CD4-positive, alpha-beta T cell treated with Interleukin-4 for 4 hours (primary cell): Measurements from ENCODE around the gene PPP4R1.

Experiments used
- DNase-seq: peaks from one replicate; pipeline ENCODE4 v3.0.0-alpha.2; 2020

Gene PPP4R1

GRCh38 chr18:9539283-9539682 is 75.1 kb downstream of the PPP4R1 start:
- DNase-seq, result no peak

DNA sequence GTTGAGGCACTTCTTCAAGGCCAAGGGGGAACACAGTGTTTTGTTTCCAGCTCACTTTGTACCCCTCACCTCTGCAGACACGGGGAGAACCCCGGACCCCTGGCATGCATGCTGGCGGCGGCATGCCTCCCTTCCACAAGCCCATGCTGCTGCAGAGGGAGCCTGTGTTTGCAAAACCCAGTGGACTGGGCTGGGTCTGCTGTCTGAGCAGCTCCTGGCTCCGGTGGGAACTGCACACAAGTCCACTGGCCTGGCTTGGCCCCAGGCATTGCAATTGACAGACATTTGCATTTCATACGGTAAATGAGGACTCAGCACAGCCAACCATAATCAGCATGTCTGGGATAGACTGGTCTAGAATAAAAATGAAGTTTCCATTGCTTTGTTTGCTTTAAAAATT is 76.7 kb downstream of the PPP4R1 start:
- DNase-seq, result no peak

- no peak for DNase-seq
Measured at GRCh38 chr18:9536354-9537152, 77.8 kb downstream of the PPP4R1 start.

DNA sequence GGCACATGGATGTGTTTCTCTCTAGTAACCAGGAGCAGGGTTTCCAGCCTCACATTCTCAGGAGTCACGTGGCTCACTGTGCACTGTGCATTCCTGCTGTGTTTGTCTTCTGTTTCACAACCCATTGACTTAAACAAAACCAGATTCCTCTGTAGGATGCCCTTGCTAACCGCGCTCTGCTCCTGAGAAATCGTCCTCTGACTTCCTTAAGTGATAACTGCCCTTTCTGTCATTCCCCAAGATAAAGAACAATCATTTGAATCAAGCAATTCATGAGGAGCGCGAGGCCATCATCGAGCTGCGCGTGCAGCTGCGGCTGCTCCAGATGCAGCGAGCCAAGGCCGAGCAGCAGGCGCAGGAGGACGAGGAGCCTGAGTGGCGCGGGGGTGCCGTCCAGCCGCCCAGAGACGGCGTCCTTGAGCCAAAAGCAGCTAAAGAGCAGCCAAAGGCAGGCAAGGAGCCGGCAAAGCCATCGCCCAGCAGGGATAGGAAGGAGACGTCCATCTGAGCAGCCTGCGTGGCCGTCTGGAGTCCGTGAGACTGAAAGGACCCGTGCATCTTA is 78.8 kb downstream of the PPP4R1 start:
- no peak for DNase-seq

DNA sequence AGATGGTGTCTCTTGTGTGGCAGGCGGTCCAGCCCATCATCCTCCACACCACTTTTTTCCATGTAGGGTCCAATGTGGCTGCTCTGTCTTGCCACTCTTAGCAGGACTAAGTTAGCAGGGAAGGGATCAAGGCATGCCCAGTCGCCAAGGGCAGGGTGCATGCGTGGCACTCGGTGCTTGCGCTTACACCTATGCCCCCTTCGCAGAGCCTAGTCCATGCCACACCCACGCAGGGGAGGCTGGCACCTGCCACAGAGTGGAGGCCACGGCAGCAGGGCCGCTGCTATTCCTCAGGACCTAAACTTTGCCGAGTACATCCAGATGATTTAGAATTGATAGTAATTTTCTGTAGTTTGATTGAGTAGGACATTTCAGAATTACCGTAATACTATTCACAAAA is 79.5 kb downstream of the PPP4R1 start:
- DNase-seq, result no peak

DNA sequence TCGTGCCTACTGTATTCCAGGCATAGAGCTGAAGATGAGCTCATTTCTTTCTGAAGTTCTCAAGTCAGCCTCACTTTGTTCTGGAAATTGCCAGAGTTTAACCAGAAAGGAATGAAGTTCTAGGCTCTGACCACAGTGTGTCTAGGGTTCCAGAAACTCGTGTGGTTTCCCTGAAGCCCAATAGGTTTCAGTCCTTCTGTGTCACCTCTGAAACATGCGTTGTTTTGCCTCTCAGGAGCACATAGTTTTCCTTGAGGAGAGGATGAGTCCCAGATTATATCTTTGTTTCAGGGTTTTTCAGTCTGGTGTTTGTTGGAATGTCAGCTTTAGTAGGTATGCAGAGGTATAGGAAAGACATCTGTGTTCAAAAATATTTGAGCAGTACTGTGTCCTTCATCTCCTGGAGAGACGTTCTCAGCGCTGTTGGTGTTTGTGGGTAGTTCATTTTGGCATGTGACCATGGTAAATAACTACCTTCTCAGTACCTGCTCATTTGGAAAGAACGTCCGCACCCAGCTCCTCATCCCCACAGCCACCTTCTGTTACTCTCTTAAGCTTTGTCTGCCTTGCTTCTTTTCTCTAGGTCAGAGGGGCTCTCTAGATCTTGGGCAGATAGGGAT is 82.5 kb downstream of the PPP4R1 start:
- no peak for DNase-seq

DNA sequence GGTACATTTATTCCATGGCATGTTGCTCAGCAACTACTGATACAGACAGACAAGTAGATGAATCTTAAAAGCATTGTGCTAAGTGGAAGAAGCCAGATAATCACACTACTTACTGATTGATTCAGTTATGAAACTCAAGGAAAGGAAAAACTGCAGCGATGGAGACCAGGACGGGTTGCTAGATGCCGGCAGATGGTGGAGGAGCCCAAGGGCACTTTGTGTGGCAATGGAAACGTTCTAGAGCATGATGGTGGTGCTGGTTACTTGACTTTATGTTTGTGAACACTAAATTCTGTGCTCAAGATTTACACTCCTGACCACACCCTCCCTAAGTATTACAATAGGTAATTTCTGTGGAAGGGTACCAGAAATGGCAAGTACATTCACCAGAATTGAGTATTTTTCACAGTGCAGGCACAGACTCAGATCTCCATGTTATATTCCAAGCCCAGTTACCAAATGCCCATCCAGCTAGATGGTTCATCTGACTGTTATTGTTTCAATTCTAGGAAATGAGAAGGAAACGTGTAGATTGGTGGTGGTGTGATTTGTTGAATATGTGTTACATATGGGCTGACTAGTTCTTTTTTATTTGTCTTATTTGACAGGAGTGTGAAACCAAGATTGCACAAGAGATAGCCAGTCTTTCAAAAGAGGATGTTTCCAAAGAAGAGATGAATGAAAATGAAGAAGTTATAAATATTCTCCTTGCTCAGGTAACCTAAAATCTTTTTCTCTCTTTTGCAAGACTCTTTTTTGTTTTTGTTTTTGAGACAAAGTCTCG is 83.9 kb downstream of the PPP4R1 start:
- no peak for DNase-seq

DNA sequence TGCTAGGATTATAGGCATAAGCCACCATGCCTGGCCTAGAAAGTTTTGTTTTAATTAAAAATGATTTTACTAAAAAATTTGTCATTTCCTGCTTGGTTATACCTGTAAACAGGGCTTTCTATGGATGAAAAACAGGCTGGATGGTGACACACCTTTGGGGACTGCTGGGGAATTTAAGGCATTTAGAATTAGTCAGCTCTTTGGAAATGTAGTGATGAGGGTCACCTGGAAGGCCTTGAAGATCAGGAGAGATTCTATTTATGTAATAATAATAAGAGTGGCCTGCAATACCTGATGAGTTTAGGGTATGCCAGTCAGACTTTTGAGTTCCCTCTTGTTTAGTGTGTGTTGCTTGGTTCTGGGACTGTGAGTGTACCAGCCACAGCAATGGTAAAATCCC is 87.9 kb downstream of the PPP4R1 start:
- no peak for DNase-seq

- DNase-seq, result no peak
Measured at GRCh38 chr18:9522952-9523351, 91.4 kb downstream of the PPP4R1 start.

DNA sequence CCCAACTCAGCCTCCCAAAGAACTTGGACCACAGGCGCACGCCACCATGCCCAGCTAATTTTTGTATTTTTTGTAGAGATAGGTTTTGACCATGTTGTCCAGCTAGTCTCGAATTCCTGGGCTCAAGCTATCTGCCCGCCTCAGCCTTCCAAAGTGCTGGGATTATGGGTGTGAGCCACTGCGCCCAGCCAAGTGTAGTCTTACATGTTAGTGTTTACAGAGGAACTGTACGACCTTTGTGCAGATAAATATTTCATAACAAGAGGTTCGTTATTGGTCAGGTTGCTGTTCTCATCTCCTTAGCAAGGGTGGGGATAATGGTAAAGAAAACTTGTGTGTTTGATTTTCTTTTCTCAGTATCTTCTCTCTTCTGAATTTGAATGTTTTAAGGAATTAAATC is 92.6 kb downstream of the PPP4R1 start:
- no peak for DNase-seq

- no peak for DNase-seq
Measured at GRCh38 chr18:9520666-9521065, 93.7 kb downstream of the PPP4R1 start.

DNA sequence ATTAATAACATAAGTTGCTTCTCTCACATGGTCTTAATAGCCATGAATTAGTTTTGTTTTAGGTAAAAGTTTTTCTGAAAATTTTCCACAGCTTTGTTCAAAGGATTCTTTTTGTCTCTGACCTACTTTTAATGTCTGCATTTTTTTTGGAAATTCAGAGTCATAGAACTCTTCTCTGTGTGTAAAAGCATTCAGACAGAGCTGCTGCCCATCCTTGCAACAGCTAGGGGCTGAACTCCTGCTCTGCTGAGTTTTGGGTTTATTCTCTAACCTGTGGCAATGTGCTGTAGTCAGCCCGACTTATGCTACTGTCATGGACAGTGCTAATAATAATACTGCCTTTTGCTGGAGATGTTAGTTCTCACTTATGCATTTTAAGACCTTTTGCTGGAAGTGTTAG is 95.0 kb downstream of the PPP4R1 start:
- DNase-seq, result no peak

DNA sequence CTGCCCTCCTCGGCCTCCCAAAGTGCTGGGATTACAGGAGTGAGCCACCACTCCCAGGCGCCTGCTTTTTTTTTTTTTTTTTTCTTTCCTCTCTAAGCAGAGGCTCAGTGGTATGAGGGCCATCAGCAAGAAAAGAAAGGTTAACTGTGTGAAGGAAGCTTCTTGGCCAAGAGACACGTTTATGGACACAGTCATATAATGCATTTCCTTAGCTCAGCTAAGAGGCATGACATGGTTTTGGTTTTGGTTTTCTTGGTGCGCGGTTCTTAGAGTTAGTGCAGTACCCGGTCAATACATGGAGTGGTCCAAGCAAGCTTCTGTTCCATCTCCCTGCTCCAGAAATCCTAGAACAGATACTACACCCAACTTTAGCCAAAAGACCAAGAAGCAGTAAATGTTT is 96.5 kb downstream of the PPP4R1 start:
- DNase-seq, result no peak

DNA sequence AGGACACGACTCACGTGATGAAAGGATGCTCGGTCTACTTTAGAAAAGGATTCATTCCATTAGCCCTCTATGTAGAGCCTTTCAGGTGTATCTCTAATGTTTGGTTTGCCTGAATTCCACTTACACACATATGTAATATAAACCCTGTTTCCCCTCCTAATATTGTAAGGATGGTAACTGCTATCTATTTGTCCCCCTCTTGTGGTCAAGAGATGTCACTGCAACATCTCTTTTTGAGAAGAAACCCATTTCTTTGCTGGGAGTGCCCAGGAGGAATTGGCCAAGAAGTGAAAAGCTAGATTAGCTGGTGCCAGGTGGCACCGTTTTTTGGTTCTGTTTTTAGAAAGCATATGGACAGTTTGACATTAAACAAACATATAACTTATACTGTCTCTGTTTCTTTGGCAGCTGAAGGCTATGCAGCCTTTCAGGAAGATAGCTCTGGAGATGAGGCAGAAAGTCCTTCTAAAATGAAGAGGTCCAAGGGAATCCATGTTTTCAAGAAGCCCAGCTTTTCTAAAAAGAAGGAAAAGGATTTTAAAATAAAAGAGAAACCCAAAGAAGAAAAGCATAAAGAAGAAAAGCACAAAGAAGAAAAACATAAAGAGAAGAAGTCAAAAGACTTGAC is 97.8 kb downstream of the PPP4R1 start:
- peak; percentile 62 for DNase-seq

GRCh38 chr18:9513971-9514512 is 100.3 kb downstream of the PPP4R1 start:
- DNase-seq, result no peak

DNA sequence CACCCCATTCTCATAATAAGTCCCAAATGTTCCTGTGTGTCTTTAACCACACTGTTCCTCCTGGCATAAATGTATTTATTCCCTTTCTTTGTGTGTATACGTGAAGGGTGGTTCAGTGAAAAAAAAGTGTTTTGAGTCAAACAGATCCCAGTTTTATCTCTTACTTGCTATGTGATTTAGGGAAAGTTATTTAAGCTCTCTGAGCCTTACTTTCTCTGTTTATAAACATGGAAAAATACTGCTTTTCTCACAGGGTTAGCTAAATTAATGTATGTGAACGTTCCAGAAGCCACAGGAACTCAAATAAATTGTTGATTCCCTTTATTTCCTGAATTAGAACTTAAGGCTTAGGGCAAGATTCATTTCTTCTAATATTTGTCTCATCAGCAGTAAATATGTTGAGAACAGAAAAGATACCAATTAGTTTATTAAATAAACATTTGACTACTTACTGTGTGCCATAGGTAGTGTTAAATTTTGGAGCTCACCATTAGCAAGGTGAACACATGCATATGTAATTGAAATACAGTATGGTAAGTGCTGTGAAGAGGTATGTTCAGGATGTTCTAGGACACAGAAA is 105.8 kb downstream of the PPP4R1 start:
- DNase-seq, result no peak

DNA sequence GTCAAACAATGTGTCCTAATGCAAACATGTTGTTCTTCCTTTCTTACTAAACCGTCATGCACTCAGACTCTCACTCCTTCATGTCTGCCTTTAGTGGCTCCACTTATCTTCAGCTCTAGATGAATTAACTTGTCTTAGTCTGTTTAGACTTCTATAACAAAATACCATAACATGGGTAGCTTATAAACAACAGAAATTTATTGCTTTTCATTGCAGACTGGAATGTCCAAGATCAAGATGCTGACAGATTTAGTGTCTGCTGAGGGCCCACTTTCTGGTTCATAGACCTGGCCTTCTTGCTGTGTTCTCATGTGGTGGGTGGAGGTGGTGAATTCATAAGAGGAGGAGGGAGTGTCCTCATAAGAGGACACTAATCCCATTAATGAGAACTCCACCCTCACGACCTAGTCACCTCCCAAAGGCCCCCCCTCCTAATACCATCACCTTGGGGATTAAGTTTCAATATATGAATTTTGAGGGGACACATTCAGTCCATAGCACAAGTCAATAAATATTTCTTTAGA is 106.7 kb downstream of the PPP4R1 start:
- no peak for DNase-seq

DNA sequence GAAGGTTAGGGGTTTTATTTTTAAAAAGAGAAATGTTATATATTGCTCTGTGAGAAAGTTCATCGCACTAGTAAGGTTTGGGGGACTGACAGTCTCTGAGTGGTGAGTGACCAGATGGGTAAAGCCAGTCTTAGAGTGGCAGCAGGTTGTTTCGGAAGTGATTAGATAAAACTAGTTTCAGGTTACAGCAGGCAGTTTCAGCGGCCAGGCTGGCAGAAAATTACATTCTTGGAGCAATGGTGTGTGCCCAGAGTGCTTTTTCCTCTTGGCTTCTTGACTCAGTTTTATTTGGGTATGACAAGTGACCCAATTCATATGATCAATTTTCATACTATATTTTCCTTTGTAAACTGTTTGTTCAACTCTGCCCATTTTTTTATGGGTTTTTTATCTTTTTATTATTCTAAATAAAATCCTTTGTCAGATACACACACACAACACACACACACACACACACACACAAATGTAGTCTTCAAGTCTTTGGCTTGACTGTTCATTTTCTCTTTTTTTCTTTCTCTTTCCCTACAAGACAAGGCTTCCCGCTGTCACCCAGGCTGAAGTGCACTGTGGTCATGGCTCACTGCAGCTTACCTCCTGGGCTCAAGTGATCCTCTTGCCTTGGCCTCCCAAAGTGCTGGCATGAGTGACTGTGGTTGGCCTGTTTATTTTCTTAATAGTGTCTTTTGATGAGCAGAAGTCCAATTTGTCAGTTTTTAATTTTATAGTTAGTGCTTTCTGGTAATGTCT is 108.1 kb downstream of the PPP4R1 start:
- DNase-seq, result no peak
